Sigmoid colon (tissue), 4 donors: ENCODE data around the gene CST11.

ENCODE experiments used
- CTCF ChIP-seq, 4 experiments: fragments of 450-650 bp in 3 of 4; fragments of 200-600 bp in 1 of 4; IDR thresholded peaks; one replicate each; pipeline ENCODE4 v1.5.1; 2016 to 2019; ENCODE audit warnings: antibody characterized with exemption in 4 of 4, mild to moderate bottlenecking in 3 of 4, moderate library complexity in 2 of 4
- EP300 ChIP-seq, 4 donors: sonication (generic); formaldehyde crosslinking; IDR thresholded peaks; one replicate each; pipeline ENCODE4 v1.6.1; 2017; ENCODE audit warnings: antibody characterized with exemption in 4 of 4
- POLR2AphosphoS5 ChIP-seq, 4 donors: sonication (generic); formaldehyde crosslinking; IDR thresholded peaks; one replicate each; pipeline ENCODE4 v1.6.1; 2017; ENCODE audit warnings: antibody characterized with exemption in 4 of 4

- TF ChIP-seq CTCF (IDR thresholded peaks at IDR 0.05) = no peak
- no peak for TF ChIP-seq POLR2AphosphoS5 (IDR thresholded peaks at IDR 0.05)
- no peak for TF ChIP-seq EP300 (IDR thresholded peaks at IDR 0.05)
Measured at GRCh38 chr20:23450877-23451276, 1.8 kb downstream of the CST11 start.
